Nephron progenitor cell (in vitro differentiated cells): Measurements from ENCODE around the gene PKP2.
"Not testable (repeated sequence)": the region's sequence is repeated elsewhere in the genome, so short reads cannot be mapped to it uniquely, and the experiment has no call there.

Source experiments
- DNase-seq: peaks from one replicate; pipeline ENCODE4 v3.0.0; 2021
- H3K27ac Mint-ChIP-seq: 2 replicates; pipeline ENCODE4 v1.8.0; 2021; ENCODE audit warnings: mild to moderate bottlenecking, moderate library complexity, mixed read lengths
- H3K27me3 Mint-ChIP-seq: 2 replicates; pipeline ENCODE4 v1.8.0; 2021; ENCODE audit warnings: mild to moderate bottlenecking, low read depth, mixed read lengths; ENCODE audit not compliant: poor library complexity
- H3K36me3 Mint-ChIP-seq: 2 replicates; pipeline ENCODE4 v1.8.0; 2021; ENCODE audit warnings: low read depth, mixed read lengths
- H3K4me1 Mint-ChIP-seq: 2 replicates; pipeline ENCODE4 v1.8.0; 2021; ENCODE audit warnings: mixed read lengths
- H3K4me3 Mint-ChIP-seq: 2 replicates; pipeline ENCODE4 v1.8.0; 2021; ENCODE audit warnings: mild to moderate bottlenecking, moderate library complexity, mixed read lengths
- H3K9me3 Mint-ChIP-seq: 2 replicates; pipeline ENCODE4 v1.8.0; 2021; ENCODE audit warnings: mild to moderate bottlenecking, moderate library complexity, mixed read lengths
- TF ChIP-seq, protein P1 (sequence below): fragments of 200-600 bp; sonication (generic); IDR thresholded peaks from 2 replicates; pipeline ENCODE4 v1.5.0; 2021; ENCODE audit warnings: antibody characterized with exemption

The PKP2 gene

GRCh38 chr12:32894566-32894965 lies 2.0 kb downstream of the PKP2 start:
- H3K9me3 Mint-ChIP-seq, result no peaks in the 10 kb centered on the region
- no peak for DNase-seq
- no peak overlapping the region for H3K27ac Mint-ChIP-seq
- no peaks in the 10 kb centered on the region for H3K36me3 Mint-ChIP-seq
- no peak overlapping the region for H3K4me3 Mint-ChIP-seq
- H3K4me1 Mint-ChIP-seq, result peaks cover 55% of the 10 kb centered on the region
- TF ChIP-seq, protein P1, sequence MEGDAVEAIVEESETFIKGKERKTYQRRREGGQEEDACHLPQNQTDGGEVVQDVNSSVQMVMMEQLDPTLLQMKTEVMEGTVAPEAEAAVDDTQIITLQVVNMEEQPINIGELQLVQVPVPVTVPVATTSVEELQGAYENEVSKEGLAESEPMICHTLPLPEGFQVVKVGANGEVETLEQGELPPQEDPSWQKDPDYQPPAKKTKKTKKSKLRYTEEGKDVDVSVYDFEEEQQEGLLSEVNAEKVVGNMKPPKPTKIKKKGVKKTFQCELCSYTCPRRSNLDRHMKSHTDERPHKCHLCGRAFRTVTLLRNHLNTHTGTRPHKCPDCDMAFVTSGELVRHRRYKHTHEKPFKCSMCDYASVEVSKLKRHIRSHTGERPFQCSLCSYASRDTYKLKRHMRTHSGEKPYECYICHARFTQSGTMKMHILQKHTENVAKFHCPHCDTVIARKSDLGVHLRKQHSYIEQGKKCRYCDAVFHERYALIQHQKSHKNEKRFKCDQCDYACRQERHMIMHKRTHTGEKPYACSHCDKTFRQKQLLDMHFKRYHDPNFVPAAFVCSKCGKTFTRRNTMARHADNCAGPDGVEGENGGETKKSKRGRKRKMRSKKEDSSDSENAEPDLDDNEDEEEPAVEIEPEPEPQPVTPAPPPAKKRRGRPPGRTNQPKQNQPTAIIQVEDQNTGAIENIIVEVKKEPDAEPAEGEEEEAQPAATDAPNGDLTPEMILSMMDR, result no peak
- peaks cover 32% of the 10 kb centered on the region for H3K27me3 Mint-ChIP-seq

- peaks cover 29% of the 10 kb centered on the region for H3K27me3 Mint-ChIP-seq
- peaks cover 64% of the 10 kb centered on the region for H3K4me1 Mint-ChIP-seq
- H3K36me3 Mint-ChIP-seq, result no peaks in the 10 kb centered on the region
- no peaks in the 10 kb centered on the region for H3K9me3 Mint-ChIP-seq
- H3K4me3 Mint-ChIP-seq, result peak overlapping the region; percentile 30
- no peak for DNase-seq
- peak overlapping the region; percentile 79 for H3K27ac Mint-ChIP-seq
- TF ChIP-seq, protein P1, result no peak
These were observed 3.1 kb downstream of the PKP2 start for GRCh38 chr12:32893458-32893857.

GRCh38 chr12:32893043-32893442 lies 3.5 kb downstream of the PKP2 start:
- H3K4me3 Mint-ChIP-seq, result peak overlapping the region; percentile 30
- peaks cover 29% of the 10 kb centered on the region for H3K27me3 Mint-ChIP-seq
- no peaks in the 10 kb centered on the region for H3K9me3 Mint-ChIP-seq
- peaks cover 63% of the 10 kb centered on the region for H3K4me1 Mint-ChIP-seq
- peak overlapping the region; percentile 79 for H3K27ac Mint-ChIP-seq
- TF ChIP-seq, protein P1, result no peak
- DNase-seq, result no peak
- no peaks in the 10 kb centered on the region for H3K36me3 Mint-ChIP-seq

GRCh38 chr12:32892369-32892768 lies 4.2 kb downstream of the PKP2 start:
- Mint-ChIP-seq H3K27me3 (peaks cover 29% of the 10 kb centered on the region), H3K4me1 (peaks cover 57% of the 10 kb centered on the region), H3K4me3 (peak overlapping the region; percentile 29), H3K27ac (peak overlapping the region; percentile 39)
- not testable (repeated sequence) for H3K9me3 Mint-ChIP-seq, DNase-seq, H3K36me3 Mint-ChIP-seq

- Mint-ChIP-seq H3K9me3 (no peaks in the 10 kb centered on the region), H3K27ac (peak overlapping the region; percentile 39), H3K4me3 (peak overlapping the region; percentile 29), H3K27me3 (peaks cover 29% of the 10 kb centered on the region), H3K4me1 (peaks cover 52% of the 10 kb centered on the region), H3K36me3 (no peaks in the 10 kb centered on the region)
- TF ChIP-seq, protein P1, result no peak
- peak; percentile 24 for DNase-seq
These were observed 4.6 kb downstream of the PKP2 start for GRCh38 chr12:32891956-32892355.

GRCh38 chr12:32891526-32891925 lies 5.1 kb downstream of the PKP2 start:
- H3K4me3 Mint-ChIP-seq, result no peak overlapping the region

More at GRCh38 chr12:32891526-32891925, 5.1 kb downstream of the PKP2 start:
- peak overlapping the region; percentile 39 for H3K27ac Mint-ChIP-seq
- H3K4me1 Mint-ChIP-seq, result peaks cover 51% of the 10 kb centered on the region
- DNase-seq, result no peak
- H3K27me3 Mint-ChIP-seq, result peaks cover 29% of the 10 kb centered on the region
- TF ChIP-seq, protein P1, result no peak
- H3K9me3 Mint-ChIP-seq, result no peaks in the 10 kb centered on the region
- no peaks in the 10 kb centered on the region for H3K36me3 Mint-ChIP-seq
